Activated CD4-positive, alpha-beta T cell treated with anti-CD3 and anti-CD28 coated beads, Interleukin-2, amount 50 U/mL, for 24 hours (primary cell): ENCODE measurements around the gene C3orf85.
"Not testable (repeated sequence)": the region's sequence is repeated elsewhere in the genome, so short reads cannot be mapped to it uniquely, and the experiment has no call there.

ENCODE experiments used
- DNase-seq, 2 donors: peaks; one replicate each; pipeline ENCODE4 v3.0.0-alpha.2; 2020; ENCODE audit warnings: low read depth in 1 of 2, low spot score in 1 of 2

C3orf85 gene

GRCh38 chr3:109136523-109136922 lies at the start of gene C3orf85:
Gene C3orf85, plus strand, starts transcription at chr3:109136719. Its CDS starts 129 bp downstream, at chr3:109136848.
- no peak for DNase-seq

DNA sequence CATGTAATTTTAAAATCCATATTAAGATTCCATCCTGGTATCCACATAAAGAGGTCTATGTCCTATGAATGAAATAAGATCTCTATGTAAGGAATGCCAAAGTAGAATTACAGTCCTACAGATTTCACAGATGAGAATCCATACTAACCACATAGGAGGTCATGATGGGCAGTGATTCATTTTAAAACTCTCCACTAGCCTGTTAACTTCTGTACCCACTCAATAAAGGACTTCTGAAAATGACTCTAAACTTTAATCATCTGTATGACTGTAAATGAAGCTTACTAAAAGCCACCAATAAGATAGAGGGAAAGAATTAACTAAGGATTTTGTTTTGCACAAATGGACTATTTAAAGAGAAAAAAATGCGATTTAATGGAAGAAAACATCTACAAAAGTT lies 47.3 kb upstream of the C3orf85 start:
- no peak for DNase-seq

DNA sequence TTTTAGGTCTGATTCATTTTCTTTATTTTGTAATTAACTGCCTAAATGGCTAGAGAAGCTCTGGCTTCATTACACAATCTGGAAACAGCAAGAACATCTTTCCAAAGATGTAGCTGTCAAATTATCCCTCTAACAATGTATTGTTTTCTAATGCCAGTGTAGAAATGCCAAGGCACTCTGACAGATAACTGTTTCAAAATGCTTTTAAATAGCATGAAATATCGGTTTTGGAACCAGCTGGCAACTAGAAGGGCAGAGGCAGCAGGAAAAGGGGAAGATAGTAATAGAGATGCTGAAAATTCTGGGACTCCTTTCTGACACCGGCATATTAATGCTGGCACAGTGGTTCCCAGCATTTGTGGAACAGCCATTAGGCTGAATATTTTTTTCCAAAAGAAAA lies 44.7 kb upstream of the C3orf85 start:
- no peak for DNase-seq

DNA sequence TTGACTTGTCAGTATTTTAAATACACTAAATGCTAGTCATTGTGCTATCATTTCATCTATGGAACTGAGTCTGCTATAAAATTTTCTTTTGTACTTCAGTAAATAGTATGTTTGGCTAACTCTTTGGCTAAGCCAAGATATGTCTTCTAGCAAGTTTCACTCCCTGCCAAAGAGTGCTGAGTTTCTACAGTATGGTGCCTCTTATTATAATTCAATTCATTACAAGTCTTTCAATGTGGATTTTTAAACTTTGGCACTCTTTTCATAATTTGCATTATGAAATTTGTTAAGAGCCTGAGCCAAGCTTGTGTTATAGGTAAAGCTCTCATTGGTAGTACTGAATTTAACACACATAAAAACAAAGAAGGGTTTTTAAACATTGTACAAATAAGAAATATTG lies 43.0 kb upstream of the C3orf85 start:
- DNase-seq = no peak

- DNase-seq = no peak
Observed at GRCh38 chr3:109095166-109095565, 41.4 kb upstream of the C3orf85 start.

GRCh38 chr3:109098079-109098644 lies 38.4 kb upstream of the C3orf85 start:
- DNase-seq = no peak

DNA sequence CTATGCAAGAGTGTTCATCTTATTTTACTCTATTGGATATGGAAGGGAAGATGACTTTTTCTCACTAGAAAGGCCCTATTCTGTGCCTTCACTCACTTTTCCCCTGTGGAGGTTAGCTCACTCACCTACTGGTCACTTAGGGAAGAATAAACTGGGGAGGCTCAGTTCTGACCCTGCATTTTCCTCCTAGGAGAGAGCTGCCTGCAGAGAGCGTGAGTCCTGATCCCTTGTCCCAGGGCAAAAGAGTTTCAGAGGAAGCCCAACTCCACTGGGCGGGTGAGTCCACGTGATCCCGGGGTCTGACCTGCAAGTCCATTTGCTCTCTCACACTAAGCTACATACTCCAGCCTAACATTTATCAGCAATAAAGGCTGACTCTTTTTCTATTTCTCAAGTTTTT lies 26.9 kb upstream of the C3orf85 start:
- no peak for DNase-seq

- no peak for DNase-seq
Observed at GRCh38 chr3:109112946-109113760, 23.4 kb upstream of the C3orf85 start.

GRCh38 chr3:109114746-109115145 lies 21.8 kb upstream of the C3orf85 start:
- no peak for DNase-seq

- no peak for DNase-seq
Observed at GRCh38 chr3:109115451-109115850, 21.1 kb upstream of the C3orf85 start.

DNA sequence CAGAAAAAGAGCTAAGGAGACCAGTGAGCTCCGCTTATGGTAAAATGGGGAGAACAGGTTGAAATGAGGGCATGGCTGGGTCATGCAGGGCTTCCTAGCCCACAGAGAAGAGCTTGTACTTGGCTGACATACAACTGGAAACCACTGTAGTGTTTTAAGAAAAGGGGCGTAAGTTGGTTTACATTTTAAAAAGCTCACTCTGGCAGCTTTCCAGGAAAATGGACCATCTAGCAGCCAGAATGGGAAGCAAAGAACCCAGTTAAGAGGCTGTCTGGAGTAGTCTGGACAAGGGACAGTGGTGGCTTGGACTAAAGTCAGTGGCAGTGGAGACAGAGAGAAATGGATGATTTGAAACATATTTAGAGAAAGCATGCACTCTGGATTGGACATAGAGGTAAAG lies 20.5 kb upstream of the C3orf85 start:
- no peak for DNase-seq

- DNase-seq = no peak
Observed at GRCh38 chr3:109117939-109118338, 18.6 kb upstream of the C3orf85 start, which contains the start of gene MORC1. Gene MORC1, minus strand, starts transcription at chr3:109118134. Its CDS starts 75 bp downstream, at chr3:109118059.

- DNase-seq = no peak
Observed at GRCh38 chr3:109118584-109118983, 17.9 kb upstream of the C3orf85 start.

DNA sequence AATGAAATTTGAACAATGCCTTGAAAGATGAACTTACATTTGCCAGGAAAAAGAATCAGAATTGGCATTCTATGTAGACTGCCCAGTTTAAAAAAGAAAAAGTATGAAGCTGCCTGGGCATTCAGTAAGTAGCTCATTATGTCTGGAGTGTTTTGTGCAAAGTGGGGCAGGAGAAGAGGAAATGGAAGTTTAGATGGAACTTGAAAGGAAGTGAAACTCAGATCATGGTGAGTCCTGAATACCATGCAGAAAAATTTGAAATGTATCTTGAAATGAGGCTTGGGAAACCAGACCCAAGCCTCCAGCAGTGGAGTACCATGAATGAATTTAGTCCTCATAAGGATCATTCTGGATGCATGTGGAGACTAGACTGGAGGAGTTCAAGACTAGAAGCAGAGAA lies 13.8 kb upstream of the C3orf85 start:
- DNase-seq = no peak

DNA sequence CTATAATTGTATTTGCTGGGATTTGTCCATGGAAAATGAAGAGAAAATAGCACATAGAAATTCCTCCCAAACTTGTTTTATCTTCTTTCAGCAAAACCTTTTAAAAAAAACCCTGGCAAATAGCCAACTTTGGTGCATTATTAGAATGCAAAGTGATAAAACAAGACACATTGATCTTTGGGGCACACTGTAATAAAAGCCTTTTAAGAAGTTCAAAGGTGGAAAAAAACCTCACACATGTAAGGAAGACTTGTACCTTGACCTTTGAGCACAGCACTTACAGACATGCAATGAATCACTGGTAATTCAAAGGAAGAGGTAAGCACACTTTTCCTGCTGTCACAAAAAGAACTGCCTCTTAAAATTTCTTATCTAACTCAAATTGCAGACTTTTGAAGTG lies 10.6 kb upstream of the C3orf85 start:
- DNase-seq = no peak

DNA sequence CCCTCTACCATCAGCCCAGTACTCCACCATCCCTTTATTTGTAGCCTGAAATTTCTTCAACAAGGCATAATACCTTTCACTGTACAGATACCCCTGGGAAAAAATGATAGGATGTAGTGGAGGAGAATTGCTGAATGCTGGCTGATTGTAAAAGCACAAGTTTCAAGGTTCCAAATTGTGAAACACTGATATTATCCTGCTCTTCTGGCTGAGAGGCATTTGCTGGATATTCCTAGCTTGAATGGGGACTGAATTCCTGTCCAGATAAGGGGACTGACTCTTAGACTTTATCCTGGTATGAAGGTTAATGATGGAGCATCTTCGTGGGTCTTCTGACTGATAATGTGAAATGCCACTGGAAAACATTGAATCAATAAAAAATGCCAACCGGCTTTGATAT lies 9.0 kb upstream of the C3orf85 start:
- no peak for DNase-seq

DNA sequence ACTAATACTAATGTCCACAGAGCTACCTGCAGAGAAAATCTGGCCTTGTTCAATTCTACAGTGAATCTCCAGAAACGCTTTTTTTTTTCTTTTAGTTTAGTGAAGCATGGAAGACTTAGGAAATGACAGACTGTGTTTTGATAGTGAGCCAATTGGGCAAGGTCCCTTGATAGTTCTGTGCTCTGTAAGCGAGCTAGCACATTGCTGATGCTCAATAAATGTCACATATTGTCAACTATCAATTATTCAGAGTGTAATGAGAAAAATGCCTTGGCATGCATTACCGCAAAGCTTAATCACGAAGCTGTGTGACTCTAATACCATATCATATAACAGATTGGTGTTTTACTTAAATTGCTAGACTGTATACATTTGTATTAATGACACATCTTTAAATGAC lies 5.2 kb upstream of the C3orf85 start:
- DNase-seq = no peak

GRCh38 chr3:109132801-109133473 lies 3.6 kb upstream of the C3orf85 start:
- DNase-seq = no peak

DNA sequence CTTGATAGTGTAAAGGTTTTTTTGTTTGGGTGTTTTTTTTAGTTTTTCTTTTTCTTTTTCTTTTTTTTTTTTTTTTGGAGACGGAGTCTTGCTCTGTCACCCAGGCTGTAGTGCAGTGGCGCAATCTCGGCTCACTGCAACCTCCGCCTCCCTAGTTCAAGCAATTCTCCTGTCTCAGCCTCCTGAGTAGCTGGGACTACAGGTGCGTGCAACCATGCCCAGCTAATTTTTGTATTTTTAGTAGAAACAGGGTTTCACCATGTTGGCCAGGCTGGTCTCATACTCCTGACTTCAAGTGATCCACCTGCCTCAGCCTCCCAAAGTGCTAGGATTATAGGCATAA lies 3.1 kb upstream of the C3orf85 start:
- not testable (repeated sequence) for DNase-seq

DNA sequence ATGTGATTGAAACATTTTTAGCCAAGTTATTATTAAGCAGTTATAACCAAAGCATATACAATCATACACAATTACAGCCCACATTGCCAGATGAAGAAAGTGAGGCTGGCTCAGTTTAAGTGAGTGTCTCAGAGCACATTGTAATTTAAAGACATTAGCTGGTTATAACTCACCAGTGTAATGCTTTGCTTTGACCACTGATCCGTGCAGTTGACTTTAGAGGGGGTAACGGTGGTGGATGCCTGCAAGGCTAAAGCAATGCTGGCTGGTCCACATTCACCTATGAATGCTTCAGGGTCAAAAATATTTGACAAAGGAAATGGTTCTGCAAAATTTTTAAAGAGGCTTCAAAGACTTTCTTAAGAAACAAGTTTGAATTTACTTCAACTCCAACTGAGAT lies 1.2 kb downstream of the C3orf85 start:
- DNase-seq = no peak

DNA sequence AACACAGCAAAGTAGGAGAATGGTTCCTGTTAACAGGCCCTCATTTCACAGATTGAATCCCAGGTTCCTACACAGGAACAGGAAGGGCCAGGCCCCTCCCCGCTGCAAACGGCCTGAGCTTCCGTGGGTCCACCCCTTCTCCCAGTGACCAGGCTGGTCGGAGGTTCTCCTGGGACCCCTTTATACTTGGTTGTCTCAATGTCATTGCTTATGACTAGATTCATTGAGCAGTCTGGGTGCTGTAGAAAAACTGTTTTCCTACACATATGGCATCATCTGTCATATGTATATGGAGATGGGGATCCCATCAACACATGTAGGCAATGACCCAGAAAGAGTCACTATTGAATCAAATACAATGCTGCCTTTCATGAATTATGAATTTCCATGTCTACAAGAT lies 3.8 kb downstream of the C3orf85 start:
- DNase-seq = no peak

DNA sequence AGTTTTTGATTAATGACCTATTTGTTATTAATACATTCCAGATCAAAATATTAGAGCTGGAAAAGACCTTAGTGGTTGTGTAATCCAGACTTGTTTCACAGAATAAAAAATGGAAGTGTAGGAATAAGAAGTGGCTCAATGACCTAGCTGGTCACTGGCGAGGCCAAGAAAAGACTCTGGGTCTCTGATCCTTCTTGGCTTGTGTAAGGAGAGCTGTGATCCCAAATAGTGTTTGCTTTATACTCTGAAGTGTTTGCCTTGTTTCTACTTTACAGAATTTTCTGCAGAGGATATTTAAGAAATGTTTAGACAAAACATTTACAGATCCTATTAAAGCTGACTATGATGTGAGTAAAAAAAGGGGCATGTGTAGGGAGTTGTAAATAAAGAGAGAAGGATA lies 7.1 kb downstream of the C3orf85 start:
- DNase-seq = no peak
